AG04450 (cell line): Measurements from ENCODE around the gene NOX3. TPM values are rescaled to one million over a fixed set of nuclear protein-coding genes. Genes with fewer than 3 reads are reported as not detected.
"Not testable (repeated sequence)": the region's sequence is repeated elsewhere in the genome, so short reads cannot be mapped to it uniquely, and the experiment has no call there.

Source experiments
- CTCF ChIA-PET: fragments of 300-600, 350-600 bp; formaldehyde crosslinking; extraction: SDS; loops from one replicate; lab custom pipeline; 2022; ENCODE audit warnings: antibody characterized with exemption, inconsistent platforms; lab: Charles Lee
- POLR2A ChIA-PET: fragments of 350-600 bp; formaldehyde crosslinking; extraction: SDS; loops from one replicate; lab custom pipeline; 2021; ENCODE audit warnings: antibody characterized with exemption, inconsistent platforms; lab: Yijun Ruan, JAX
- DNase-seq: peaks from one replicate; pipeline ENCODE4 v3.0.0-alpha.2; 2011; ENCODE audit warnings: low read depth, low spot score
- H3K27ac ChIP-seq: one replicate; pipeline ENCODE4 v1.5.1; 2012; ENCODE audit warnings: low read depth, low read length, control low read depth
- H3K27me3 ChIP-seq: one replicate; pipeline ENCODE4 v1.6.0; 2012; ENCODE audit warnings: low read length; ENCODE audit not compliant: control insufficient read depth, insufficient read depth
- H3K4me3 ChIP-seq: 2 replicates; pipeline ENCODE4 v1.5.1; 2011; ENCODE audit warnings: mild to moderate bottlenecking, low read depth, low read length, control low read depth
- H3K9me3 ChIP-seq: 2 replicates; pipeline ENCODE4 v1.5.1; 2012; ENCODE audit warnings: low read length; ENCODE audit not compliant: control insufficient read depth, insufficient read depth
- polyA plus RNA-seq: library from polyadenylated mRNA; depleted of rRNA; stranded (reverse); fragments of >200 nt; gene quantifications from 2 replicates; pipeline ENCODE4 v1.2.3, GENCODE V29; 2011
- TF ChIP-seq, protein P1 (sequence below): IDR thresholded peaks from 2 replicates; pipeline ENCODE4 v1.5.1; 2011; ENCODE audit warnings: low read depth, low read length, control low read depth, inconsistent platforms

The NOX3 gene
- polyA plus RNA-seq, 1 experiment = not detected

DNA sequence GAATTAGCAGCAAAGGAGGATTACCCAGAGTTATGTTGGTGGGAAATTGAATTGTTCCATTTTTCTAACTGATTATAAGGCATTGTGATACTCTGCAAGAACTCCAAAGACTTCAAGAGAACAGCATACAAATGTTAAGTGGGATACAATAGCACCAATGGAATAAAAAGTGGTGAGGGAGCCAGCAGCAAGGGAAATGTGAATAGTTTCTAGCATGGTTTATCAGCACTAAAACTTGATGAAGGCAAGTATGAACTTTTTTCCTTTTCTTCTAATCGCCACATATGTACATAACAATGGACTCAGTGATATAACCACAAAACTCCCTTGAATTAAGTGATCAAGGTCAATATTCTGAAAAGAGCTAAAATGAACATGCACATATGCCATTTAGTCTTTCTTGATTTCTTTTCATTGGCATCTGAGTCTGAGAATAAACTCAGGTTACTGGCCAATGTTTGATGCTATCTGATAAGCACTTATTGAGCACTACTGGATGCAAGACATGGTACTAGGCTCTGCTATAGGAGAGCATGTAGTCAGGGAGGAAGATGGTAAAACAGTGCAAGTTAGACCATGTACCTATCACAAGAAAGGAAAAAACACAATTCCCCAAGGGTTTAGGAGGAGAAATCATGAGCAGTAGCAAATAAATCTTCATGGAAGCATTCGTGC lies 36.6 kb upstream of the NOX3 start:
- peak overlapping the region; percentile 90 for H3K27ac ChIP-seq
- no peaks in the 10 kb centered on the region for H3K27me3 ChIP-seq
- ChIA-PET CTCF (interaction anchor here (1.0 kb wide), 1 partner anchor 10 kb away, joined by 4 read pairs; no protein-coding TSS in a partner anchor), POLR2A (interaction anchor here (1.6 kb wide), 1 partner anchor 74 kb away, joined by 5 read pairs; no protein-coding TSS in a partner anchor)
- TF ChIP-seq, protein P1, sequence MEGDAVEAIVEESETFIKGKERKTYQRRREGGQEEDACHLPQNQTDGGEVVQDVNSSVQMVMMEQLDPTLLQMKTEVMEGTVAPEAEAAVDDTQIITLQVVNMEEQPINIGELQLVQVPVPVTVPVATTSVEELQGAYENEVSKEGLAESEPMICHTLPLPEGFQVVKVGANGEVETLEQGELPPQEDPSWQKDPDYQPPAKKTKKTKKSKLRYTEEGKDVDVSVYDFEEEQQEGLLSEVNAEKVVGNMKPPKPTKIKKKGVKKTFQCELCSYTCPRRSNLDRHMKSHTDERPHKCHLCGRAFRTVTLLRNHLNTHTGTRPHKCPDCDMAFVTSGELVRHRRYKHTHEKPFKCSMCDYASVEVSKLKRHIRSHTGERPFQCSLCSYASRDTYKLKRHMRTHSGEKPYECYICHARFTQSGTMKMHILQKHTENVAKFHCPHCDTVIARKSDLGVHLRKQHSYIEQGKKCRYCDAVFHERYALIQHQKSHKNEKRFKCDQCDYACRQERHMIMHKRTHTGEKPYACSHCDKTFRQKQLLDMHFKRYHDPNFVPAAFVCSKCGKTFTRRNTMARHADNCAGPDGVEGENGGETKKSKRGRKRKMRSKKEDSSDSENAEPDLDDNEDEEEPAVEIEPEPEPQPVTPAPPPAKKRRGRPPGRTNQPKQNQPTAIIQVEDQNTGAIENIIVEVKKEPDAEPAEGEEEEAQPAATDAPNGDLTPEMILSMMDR = no peak
- H3K9me3 ChIP-seq = no peaks in the 10 kb centered on the region
- no peak for DNase-seq
- H3K4me3 ChIP-seq = no peak overlapping the region

DNA sequence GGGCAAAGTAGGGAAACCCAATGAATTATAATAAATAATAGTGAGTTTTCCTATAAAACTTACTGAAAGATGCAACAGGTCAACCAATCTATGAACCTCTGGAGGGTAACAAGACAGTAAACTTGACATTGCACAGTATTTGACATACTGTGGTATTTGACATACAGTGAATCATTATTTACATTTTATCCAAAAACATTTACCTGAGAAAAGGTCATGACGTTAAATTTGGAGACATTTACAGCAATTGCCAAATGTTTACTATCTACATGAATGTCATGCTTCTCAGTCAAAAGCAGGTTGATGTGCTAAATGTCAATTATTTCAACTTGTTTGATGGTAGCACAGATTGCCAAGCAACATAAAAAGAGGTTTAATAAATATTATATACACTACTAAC lies 35.8 kb upstream of the NOX3 start:
- POLR2A ChIA-PET = no interaction called here
- CTCF ChIA-PET = no interaction called here
- no peak for DNase-seq
- TF ChIP-seq, protein P1 = no peak
- no peak overlapping the region for H3K27ac ChIP-seq
- no peaks in the 10 kb centered on the region for H3K9me3 ChIP-seq
- H3K4me3 ChIP-seq = no peak overlapping the region
- no peaks in the 10 kb centered on the region for H3K27me3 ChIP-seq

GRCh38 chr6:155488197-155488596 lies 32.6 kb upstream of the NOX3 start:
- H3K27me3 ChIP-seq, H3K9me3 ChIP-seq, CTCF ChIA-PET, H3K27ac ChIP-seq, H3K4me3 ChIP-seq, DNase-seq, POLR2A ChIA-PET: not testable (repeated sequence)

GRCh38 chr6:155487371-155488130 lies 31.9 kb upstream of the NOX3 start:
- no peak for DNase-seq
- Histone ChIP-seq H3K27ac (no peak overlapping the region), H3K27me3 (no peaks in the 10 kb centered on the region), H3K4me3 (no peak overlapping the region), H3K9me3 (no peaks in the 10 kb centered on the region)
- ChIA-PET CTCF (interaction anchor here (1.1 kb wide), 1 partner anchor 16 kb away, joined by 3 read pairs; no protein-coding TSS in a partner anchor), POLR2A (no interaction called here)
- TF ChIP-seq, protein P1 = no peak

DNA sequence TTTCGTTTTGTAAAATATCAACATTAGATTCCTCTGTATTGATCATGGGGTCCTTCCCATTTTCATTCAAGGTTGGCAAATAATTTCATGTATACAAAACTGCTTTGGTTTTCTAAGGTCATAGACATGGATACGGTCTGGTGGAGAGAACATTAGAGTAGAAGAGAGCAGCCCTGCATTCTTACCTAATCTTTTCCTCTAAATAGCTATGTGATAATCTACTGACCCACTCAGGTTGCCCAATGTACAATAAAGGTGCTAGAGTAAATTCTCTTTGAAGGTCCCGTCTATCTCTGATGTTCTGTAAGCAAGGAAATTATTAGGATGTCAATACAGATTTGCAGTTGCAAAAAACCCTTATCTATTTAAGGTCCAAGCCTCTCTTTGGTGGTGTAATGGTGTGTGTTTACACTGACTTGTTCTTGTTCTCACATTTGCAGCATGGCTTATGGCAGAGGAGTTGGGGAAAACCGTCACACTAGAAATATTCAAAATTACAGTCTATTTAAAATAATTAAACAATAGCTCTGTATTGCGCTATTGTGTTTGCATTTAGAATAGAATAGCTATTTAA lies 31.2 kb upstream of the NOX3 start:
- Histone ChIP-seq H3K27me3 (no peaks in the 10 kb centered on the region), H3K9me3 (no peaks in the 10 kb centered on the region), H3K27ac (no peak overlapping the region), H3K4me3 (no peak overlapping the region)
- POLR2A ChIA-PET = no interaction called here
- CTCF ChIA-PET = interaction anchor here (1.1 kb wide), 1 partner anchor 15 kb away, joined by 3 read pairs; no protein-coding TSS in a partner anchor
- TF ChIP-seq, protein P1 = no peak
- DNase-seq = no peak
